Amniotic epithelial cell (primary cell): Measurements from ENCODE around the gene HMBS.
"Not testable (repeated sequence)": the region's sequence is repeated elsewhere in the genome, so short reads cannot be mapped to it uniquely, and the experiment has no call there.

Experiments
- DNase-seq: peaks from one replicate; pipeline ENCODE4 v3.0.0-alpha.2; 2010; ENCODE audit warnings: low read depth

HMBS gene

GRCh38 chr11:119118946-119119345 lies 34.3 kb downstream of the HMBS start:
- no peak for DNase-seq

- peak; percentile 31 for DNase-seq
Observed at GRCh38 chr11:119120639-119121007, 35.9 kb downstream of the HMBS start.

GRCh38 chr11:119121008-119121810 lies 36.5 kb downstream of the HMBS start, which contains the start of gene HINFP:
TSS of gene HINFP (plus strand) at chr11:119121580. CDS start at chr11:119126945, 5,365 bp downstream.
- peak; percentile 99 for DNase-seq

- no peak for DNase-seq
Observed at GRCh38 chr11:119121811-119122124, 37.1 kb downstream of the HMBS start.

- DNase-seq, result no peak
Observed at GRCh38 chr11:119125821-119126220, 41.1 kb downstream of the HMBS start.

GRCh38 chr11:119126675-119127268 lies 42.1 kb downstream of the HMBS start:
- DNase-seq, result peak; percentile 37

GRCh38 chr11:119130662-119131061 lies 46.0 kb downstream of the HMBS start:
- DNase-seq, result peak; percentile 83

DNA sequence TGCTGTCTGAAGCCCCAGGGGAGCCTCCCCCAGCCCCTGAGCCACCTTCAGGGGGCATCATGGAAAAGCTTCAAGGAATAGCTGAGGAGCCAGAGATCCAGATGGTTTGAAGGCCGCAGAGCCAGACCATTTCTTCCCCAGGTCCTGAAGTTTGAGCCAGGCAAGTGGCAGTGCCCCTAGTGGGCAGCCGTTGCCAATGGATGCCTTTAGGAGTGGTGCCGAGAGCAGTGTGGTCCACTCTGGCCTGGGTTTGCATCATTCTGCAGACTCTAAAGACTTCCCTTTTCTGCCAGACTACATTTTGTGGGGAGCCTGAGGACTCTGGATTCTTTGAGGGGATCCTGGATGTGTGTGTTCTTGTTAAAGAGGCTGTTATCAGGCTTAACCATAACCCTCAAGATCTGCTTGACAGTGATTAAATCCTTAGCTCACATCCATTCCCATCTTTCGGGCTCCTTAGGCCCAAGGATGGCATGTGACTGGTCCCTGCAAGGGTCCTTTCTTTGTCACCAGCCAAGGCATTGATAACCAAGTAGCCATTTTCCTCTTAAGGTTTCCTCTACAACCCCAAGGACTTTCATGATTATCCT lies 49.8 kb downstream of the HMBS start:
- peak; percentile 12 for DNase-seq

DNA sequence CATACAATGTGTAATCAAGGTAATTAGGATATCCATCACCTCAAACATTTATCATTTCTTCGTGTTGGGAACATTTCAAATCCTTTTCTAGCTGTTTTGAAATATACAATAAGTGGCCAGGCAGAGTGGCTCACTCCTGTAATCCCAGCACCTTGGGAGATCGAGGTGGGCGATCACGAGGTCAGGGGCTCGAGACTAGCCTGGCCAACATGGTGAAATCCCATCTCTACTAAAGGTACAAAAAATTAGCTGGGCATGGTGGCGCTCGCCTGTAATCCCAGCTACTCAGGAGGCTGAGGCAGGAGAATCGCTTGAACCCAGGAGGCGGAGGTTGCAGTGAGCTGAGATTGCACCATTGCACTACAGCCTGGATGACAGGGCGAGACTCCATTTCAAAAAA lies 54.6 kb downstream of the HMBS start:
- not testable (repeated sequence) for DNase-seq
